HEK293 (cell line): ENCODE data around the gene C1orf52.
A peak's percentile ranks its signal among the peaks of the same experiment; 100 is the strongest.

ENCODE experiments used
- CTCF ChIA-PET: fragments of 350-600 bp; formaldehyde crosslinking; extraction: SDS; loops from one replicate; lab custom pipeline; 2021; ENCODE audit warnings: antibody characterized with exemption; lab: Yijun Ruan, JAX
- POLR2A ChIA-PET: fragments of 300-600 bp; formaldehyde crosslinking; extraction: SDS; loops from one replicate; lab custom pipeline; 2020; ENCODE audit warnings: antibody characterized with exemption, inconsistent platforms; lab: Yijun Ruan, JAX
- H3K27ac ChIP-seq: fragments of 200-500 bp; sonication (Bioruptor generic); 2 replicates; pipeline ENCODE4 v1.5.1; 2014; ENCODE audit warnings: low read depth, low read length, control low read depth, inconsistent platforms; ENCODE audit errors: extremely low read depth
- H3K36me3 ChIP-seq, 2 experiments: fragments of 200-500 bp in 1 of 2; sonication (Bioruptor generic) in 1 of 2; 1 replicate in 1 of 2; 2 replicates in 1 of 2; pipeline ENCODE4 v1.5.1; 2014 to 2017; ENCODE audit warnings: inconsistent platforms in 2 of 2, low read length in 2 of 2; ENCODE audit not compliant: control insufficient read depth in 2 of 2, insufficient read depth in 1 of 2
- H3K4me1 ChIP-seq: fragments of 200-500 bp; sonication (Bioruptor generic); 2 replicates; pipeline ENCODE4 v1.5.1; 2014; ENCODE audit warnings: mild to moderate bottlenecking, low read length, inconsistent platforms; ENCODE audit not compliant: control insufficient read depth, insufficient read depth
- H3K4me3 ChIP-seq: 2 replicates; pipeline ENCODE4 v1.5.1; 2011; ENCODE audit warnings: low read depth, mild to moderate bottlenecking, control low read depth, low read length, moderate library complexity
- H3K9me3 ChIP-seq: fragments of 200-500 bp; sonication (Bioruptor generic); 2 replicates; pipeline ENCODE4 v1.5.1; 2014; ENCODE audit warnings: low read depth, low read length, inconsistent platforms; ENCODE audit not compliant: control insufficient read depth, insufficient read depth
- CTCF ChIP-seq: fragments of 450-650 bp; formaldehyde crosslinking; IDR thresholded peaks from 2 replicates; pipeline ENCODE4 v1.5.1; 2016; ENCODE audit warnings: missing biosample characterization, missing genetic modification characterization
- GFI1B ChIP-seq: fragments of 450-650 bp; formaldehyde crosslinking; IDR thresholded peaks from 2 replicates; pipeline ENCODE4 v1.5.1; 2016; ENCODE audit warnings: missing biosample characterization, missing genetic modification characterization
- PBX3 ChIP-seq: sonication (generic); formaldehyde crosslinking; IDR thresholded peaks from 2 replicates; pipeline ENCODE4 v1.8.1; 2022; ENCODE audit warnings: mild to moderate bottlenecking, moderate library complexity, missing genetic modification reagents
- ZBTB17 ChIP-seq: fragments of 450-650 bp; formaldehyde crosslinking; IDR thresholded peaks from 2 replicates; pipeline ENCODE4 v1.5.1; 2016; ENCODE audit warnings: missing biosample characterization, missing genetic modification characterization
- ZBTB20 ChIP-seq: fragments of 450-650 bp; formaldehyde crosslinking; IDR thresholded peaks from 2 replicates; pipeline ENCODE4 v1.5.1; 2016; ENCODE audit warnings: missing biosample characterization, missing genetic modification characterization
- ZFHX2 ChIP-seq: fragments of 450-650 bp; formaldehyde crosslinking; conservative IDR thresholded peaks from 2 replicates; pipeline ENCODE4 v1.5.1; 2016; ENCODE audit warnings: missing biosample characterization, missing genetic modification characterization
- ZNF175 ChIP-seq: fragments of 450-650 bp; formaldehyde crosslinking; IDR thresholded peaks from 2 replicates; pipeline ENCODE4 v1.5.1; 2016; ENCODE audit warnings: missing biosample characterization, missing genetic modification characterization
- ZNF266 ChIP-seq: fragments of 450-650 bp; formaldehyde crosslinking; IDR thresholded peaks from 2 replicates; pipeline ENCODE4 v1.5.1; 2016; ENCODE audit warnings: missing biosample characterization, missing genetic modification characterization, low read depth
- ZNF280C ChIP-seq: fragments of 450-650 bp; formaldehyde crosslinking; IDR thresholded peaks from 2 replicates; pipeline ENCODE4 v1.5.1; 2016; ENCODE audit warnings: missing biosample characterization, missing genetic modification characterization
- ZNF311 ChIP-seq: fragments of 450-650 bp; formaldehyde crosslinking; IDR thresholded peaks from 2 replicates; pipeline ENCODE4 v1.5.1; 2017; ENCODE audit warnings: missing biosample characterization, missing genetic modification characterization, borderline replicate concordance
- ZNF335 ChIP-seq: fragments of 450-650 bp; formaldehyde crosslinking; conservative IDR thresholded peaks from 2 replicates; pipeline ENCODE4 v1.5.1; 2016; ENCODE audit warnings: missing biosample characterization, missing genetic modification characterization
- ZNF394 ChIP-seq: fragments of 450-650 bp; formaldehyde crosslinking; IDR thresholded peaks from 2 replicates; pipeline ENCODE4 v1.5.1; 2016; ENCODE audit warnings: missing biosample characterization, missing genetic modification characterization, mild to moderate bottlenecking, moderate library complexity, borderline replicate concordance
- ZNF544 ChIP-seq: fragments of 450-650 bp; formaldehyde crosslinking; IDR thresholded peaks from 2 replicates; pipeline ENCODE4 v1.5.0; 2017; ENCODE audit warnings: missing biosample characterization, missing genetic modification characterization
- ZNF610 ChIP-seq: fragments of 450-650 bp; formaldehyde crosslinking; IDR thresholded peaks from 2 replicates; pipeline ENCODE4 v1.5.1; 2016; ENCODE audit warnings: missing biosample characterization, missing genetic modification characterization, borderline replicate concordance
- ZNF624 ChIP-seq: fragments of 450-650 bp; formaldehyde crosslinking; IDR thresholded peaks from 2 replicates; pipeline ENCODE4 v1.5.1; 2017; ENCODE audit warnings: missing biosample characterization, missing genetic modification characterization
- ZNF629 ChIP-seq: fragments of 450-650 bp; formaldehyde crosslinking; IDR thresholded peaks from 2 replicates; pipeline ENCODE4 v1.5.1; 2017; ENCODE audit warnings: missing biosample characterization, missing genetic modification characterization
- ZNF639 ChIP-seq: fragments of 450-650 bp; formaldehyde crosslinking; IDR thresholded peaks from 2 replicates; pipeline ENCODE4 v1.5.1; 2016; ENCODE audit warnings: missing biosample characterization, missing genetic modification characterization
- ZNF701 ChIP-seq: fragments of 450-650 bp; formaldehyde crosslinking; IDR thresholded peaks from 2 replicates; pipeline ENCODE4 v1.5.1; 2016; ENCODE audit warnings: missing biosample characterization, missing genetic modification characterization
- ZNF791 ChIP-seq: fragments of 450-650 bp; formaldehyde crosslinking; IDR thresholded peaks from 2 replicates; pipeline ENCODE4 v1.5.1; 2016; ENCODE audit warnings: missing biosample characterization, missing genetic modification characterization
- ZNF837 ChIP-seq: fragments of 450-650 bp; formaldehyde crosslinking; IDR thresholded peaks from 2 replicates; pipeline ENCODE4 v1.5.1; 2016; ENCODE audit warnings: missing biosample characterization, missing genetic modification characterization
- ZSCAN5A ChIP-seq: fragments of 450-650 bp; formaldehyde crosslinking; IDR thresholded peaks from 2 replicates; pipeline ENCODE4 v1.5.1; 2016; ENCODE audit warnings: missing biosample characterization, missing genetic modification characterization

C1orf52 gene

GRCh38 chr1:85290826-85291225 is 31.4 kb upstream of the C1orf52 start (continued):
- TF ChIP-seq PBX3 (CRISPR knock-in tag) = no peak

GRCh38 chr1:85289848-85290335 is 30.4 kb upstream of the C1orf52 start:
- H3K4me3 ChIP-seq = no peak overlapping the region
- POLR2A ChIA-PET = interaction anchor here (0.5 to 1.7 kb wide), 2 partner anchors 14 to 329 kb away, joined by 3 to 5 read pairs; partner anchors contain the start of gene BCL10
- CTCF ChIA-PET = interaction anchor here (0.6 to 1.2 kb wide), 2 partner anchors 9 to 295 kb away, joined by 3 to 4 read pairs; no protein-coding TSS in a partner anchor
- no peaks in the 10 kb centered on the region for H3K9me3 ChIP-seq
- H3K27ac ChIP-seq = no peak overlapping the region
- TF ChIP-seq ZNF629 (tag by site-specific recombination) (no peak), ZNF639 (tag by site-specific recombination) (no peak), ZFHX2 (tag by site-specific recombination) (no peak), GFI1B (tag by site-specific recombination) (no peak), ZNF335 (tag by site-specific recombination) (0 out of 2 replicates have a peak, but pooled peaks have one; percentile 18), ZNF610 (tag by site-specific recombination) (no peak)
- H3K36me3 ChIP-seq = no peaks in the 10 kb centered on the region
- peaks cover 1% of the 10 kb centered on the region; the same call in 1 of the 2 replicates for H3K4me1 ChIP-seq

GRCh38 chr1:85289207-85289847 is 29.9 kb upstream of the C1orf52 start:
- TF ChIP-seq ZNF335 (tag by site-specific recombination) = peak; percentile 27; the same call in 1 of the 2 replicates
- no peak for TF ChIP-seq ZNF544
- TF ChIP-seq ZBTB20 (tag by site-specific recombination) = 0 out of 2 replicates have a peak, but pooled peaks have one; percentile 16
- no peak for TF ChIP-seq ZNF624
- TF ChIP-seq ZNF266 (tag by site-specific recombination) = no peak
- no peak for TF ChIP-seq ZBTB17
- no peak for TF ChIP-seq ZNF311 (tag by site-specific recombination)
- TF ChIP-seq ZNF837 (tag by site-specific recombination) = no peak
- no peak for TF ChIP-seq ZFHX2 (tag by site-specific recombination)
- no peak for TF ChIP-seq ZNF280C (tag by site-specific recombination)
- no peak for TF ChIP-seq ZNF394 (tag by site-specific recombination)
- TF ChIP-seq ZNF791 (tag by site-specific recombination) = no peak
- TF ChIP-seq ZNF701 (tag by site-specific recombination) = no peak
- TF ChIP-seq ZSCAN5A (tag by site-specific recombination) = no peak
- no peak for TF ChIP-seq CTCF (tag by site-specific recombination)
- TF ChIP-seq ZNF175 (tag by site-specific recombination) = no peak
- CTCF ChIA-PET = interaction anchor here (0.6 to 1.5 kb wide), 4 partner anchors 9 to 295 kb away, joined by 3 to 5 read pairs (median 4); no protein-coding TSS in a partner anchor
- Histone ChIP-seq H3K4me1 (no peaks in the 10 kb centered on the region), H3K36me3 (no peaks in the 10 kb centered on the region), H3K4me3 (no peak overlapping the region), H3K27ac (no peak overlapping the region), H3K9me3 (no peaks in the 10 kb centered on the region)
- POLR2A ChIA-PET = interaction anchor here (1.7 kb wide), 1 partner anchor 13 kb away, joined by 5 read pairs; the partner anchor contains the start of gene BCL10
